Measurements from ENCODE around the gene NLRP11. TPM values are rescaled to one million over a fixed set of nuclear protein-coding genes. Genes with fewer than 3 reads are reported as not detected.

Gene NLRP11
- total RNA-seq, 2 donors from 2014 or later: not detected

DNA sequence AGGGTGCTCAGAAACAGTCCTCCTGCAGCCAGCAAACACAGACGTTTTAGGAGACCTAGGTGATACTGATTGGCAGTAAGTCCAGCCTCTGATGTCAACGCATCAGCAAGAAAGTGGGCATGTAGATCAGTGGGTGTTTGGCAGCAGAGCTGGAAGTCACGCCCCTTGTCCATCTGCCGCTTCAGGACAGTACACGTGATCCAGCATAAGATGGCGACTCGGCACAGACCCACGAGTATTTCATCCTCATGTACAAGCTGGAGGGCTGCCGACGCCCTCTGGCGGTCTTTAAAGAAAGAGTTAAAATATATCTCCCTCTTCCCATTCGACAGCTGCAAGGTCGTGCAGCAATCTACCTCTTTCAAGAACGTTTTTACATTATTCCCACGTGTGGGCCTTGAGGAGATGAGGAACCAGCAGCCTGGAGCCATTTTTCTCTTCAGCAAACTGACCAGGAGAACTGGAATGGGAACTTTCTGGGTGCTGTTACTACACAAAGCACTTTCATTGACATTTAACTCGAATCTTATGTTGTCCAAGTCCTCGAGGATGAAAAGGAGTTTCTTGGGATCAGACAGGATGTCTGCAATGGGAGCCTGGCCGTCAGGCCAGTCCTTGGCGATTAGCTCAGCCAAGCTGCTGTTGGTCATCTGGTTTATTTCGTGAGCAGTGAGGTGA, 22.3 kb downstream of the NLRP11 start:
- no peaks in the 10 kb centered on the region for H3K9me3 ChIP-seq
- DNase-seq: peak; percentile 79 to 89 (median 84)
- no peak for TF ChIP-seq POLR2A (IDR thresholded peaks at IDR 0.05)
- TF ChIP-seq, protein P1, sequence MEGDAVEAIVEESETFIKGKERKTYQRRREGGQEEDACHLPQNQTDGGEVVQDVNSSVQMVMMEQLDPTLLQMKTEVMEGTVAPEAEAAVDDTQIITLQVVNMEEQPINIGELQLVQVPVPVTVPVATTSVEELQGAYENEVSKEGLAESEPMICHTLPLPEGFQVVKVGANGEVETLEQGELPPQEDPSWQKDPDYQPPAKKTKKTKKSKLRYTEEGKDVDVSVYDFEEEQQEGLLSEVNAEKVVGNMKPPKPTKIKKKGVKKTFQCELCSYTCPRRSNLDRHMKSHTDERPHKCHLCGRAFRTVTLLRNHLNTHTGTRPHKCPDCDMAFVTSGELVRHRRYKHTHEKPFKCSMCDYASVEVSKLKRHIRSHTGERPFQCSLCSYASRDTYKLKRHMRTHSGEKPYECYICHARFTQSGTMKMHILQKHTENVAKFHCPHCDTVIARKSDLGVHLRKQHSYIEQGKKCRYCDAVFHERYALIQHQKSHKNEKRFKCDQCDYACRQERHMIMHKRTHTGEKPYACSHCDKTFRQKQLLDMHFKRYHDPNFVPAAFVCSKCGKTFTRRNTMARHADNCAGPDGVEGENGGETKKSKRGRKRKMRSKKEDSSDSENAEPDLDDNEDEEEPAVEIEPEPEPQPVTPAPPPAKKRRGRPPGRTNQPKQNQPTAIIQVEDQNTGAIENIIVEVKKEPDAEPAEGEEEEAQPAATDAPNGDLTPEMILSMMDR (IDR thresholded peaks at IDR 0.05): peak; percentile 21 to 81 (median 71)
- peaks cover 9% of the 10 kb centered on the region for H3K4me1 ChIP-seq
- no peak overlapping the region for H3K27ac ChIP-seq
- no peak overlapping the region for H3K4me3 ChIP-seq
- ATAC-seq: peak; percentile 90
- H3K27me3 ChIP-seq: no peaks in the 10 kb centered on the region
- H3K36me3 ChIP-seq (replicated peaks in 1 of 2; ENCODE audit: insufficient read depth in 1 of 2, low read depth in 2 of 2): no peaks in the 10 kb centered on the region
- intact Hi-C loops (cut with DNase I): loop anchor here (10.0 kb wide), 1 partner anchor 105 kb away; no protein-coding TSS in a partner anchor
- 19 to 22% methylated on average over 20 of the region's 20 CpGs for WGBS, 2 donors

DNA sequence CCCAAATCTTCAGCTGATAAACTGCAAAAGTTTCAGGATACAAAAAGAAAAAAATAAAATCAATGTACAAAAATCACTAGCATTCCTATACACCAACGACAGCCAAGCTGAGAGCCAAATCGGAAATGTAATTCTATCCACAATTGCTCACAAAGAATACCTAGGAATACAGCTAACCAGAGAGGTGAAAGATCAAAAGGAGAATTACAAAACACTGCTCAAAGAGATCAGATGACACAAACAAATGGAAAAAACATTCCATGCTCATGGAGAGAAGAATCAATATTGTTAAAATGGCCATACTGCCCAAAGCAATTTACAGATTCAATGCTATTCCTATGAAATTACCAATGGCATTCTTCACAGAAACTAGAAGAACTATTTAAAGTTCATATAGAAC, 29.5 kb downstream of the NLRP11 start:
- Histone ChIP-seq H3K27me3 (no peaks in the 10 kb centered on the region), H3K4me3 (no peak overlapping the region), H3K9me3 (no peaks in the 10 kb centered on the region), H3K4me1 (no peaks in the 10 kb centered on the region), H3K27ac (no peak overlapping the region), H3K36me3 (replicated peaks in 1 of 2; ENCODE audit: insufficient read depth in 1 of 2, low read depth in 2 of 2) (no peaks in the 10 kb centered on the region)
- intact Hi-C loops (cut with DNase I): no loop called here
- TF ChIP-seq POLR2A (IDR thresholded peaks at IDR 0.05): no peak
- TF ChIP-seq, protein P1 (IDR thresholded peaks at IDR 0.05): no peak
- DNase-seq: no peak
- ATAC-seq: no peak
- WGBS, 2 donors: 58 to 67% methylated on average over 2 of the region's 2 CpGs

DNA sequence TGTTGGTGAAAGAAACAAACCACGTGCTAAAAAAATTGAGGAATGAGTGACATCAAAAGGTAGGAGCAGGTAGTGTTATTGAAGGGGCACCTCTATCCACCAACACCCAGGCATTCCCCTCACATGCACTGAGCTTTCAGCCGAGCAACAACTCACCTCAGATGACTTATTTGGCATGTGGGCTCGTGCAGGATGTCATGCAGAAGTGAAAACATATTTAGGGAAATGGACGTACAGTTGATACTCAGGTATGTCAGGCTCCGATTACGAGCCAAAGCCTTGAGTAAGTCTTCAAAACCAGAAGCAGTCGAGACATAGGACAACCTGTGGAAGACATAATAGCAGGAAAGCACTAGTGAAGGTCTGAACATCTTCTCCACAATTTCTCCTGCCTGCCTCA, 30.4 kb downstream of the NLRP11 start:
- no peaks in the 10 kb centered on the region for H3K36me3 ChIP-seq (replicated peaks in 1 of 2; ENCODE audit: insufficient read depth in 1 of 2, low read depth in 2 of 2)
- H3K27me3 ChIP-seq: no peaks in the 10 kb centered on the region
- WGBS, 2 donors: 53 to 60% methylated on average over 7 of the region's 7 CpGs
- H3K9me3 ChIP-seq: no peaks in the 10 kb centered on the region
- intact Hi-C loops (cut with DNase I): no loop called here
- no peak overlapping the region for H3K4me3 ChIP-seq
- DNase-seq: no peak
- H3K27ac ChIP-seq: no peak overlapping the region
- no peak for ATAC-seq
- TF ChIP-seq, protein P1 (IDR thresholded peaks at IDR 0.05): no peak
- TF ChIP-seq POLR2A (IDR thresholded peaks at IDR 0.05): no peak
- H3K4me1 ChIP-seq: no peaks in the 10 kb centered on the region

DNA sequence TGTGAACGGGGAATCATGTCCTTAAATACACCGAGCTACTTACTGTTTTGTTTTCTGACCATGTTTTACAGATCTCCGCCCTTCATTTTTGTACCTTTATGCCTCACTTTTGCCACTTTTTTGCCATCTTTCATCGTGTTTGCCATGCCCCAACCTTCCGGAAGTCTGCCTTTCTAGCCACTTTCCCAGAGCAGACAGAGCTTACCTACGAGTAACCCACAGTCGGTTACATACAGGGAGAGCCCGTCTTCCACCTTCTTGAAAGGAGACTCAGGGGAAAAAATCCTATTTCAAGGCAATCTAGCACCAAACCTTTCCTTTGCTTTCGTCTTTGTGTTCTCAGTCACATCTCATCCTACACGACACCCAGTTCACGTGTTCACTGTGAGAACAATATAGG, 36.8 kb downstream of the NLRP11 start:
- Histone ChIP-seq H3K4me1 (no peaks in the 10 kb centered on the region), H3K4me3 (no peak overlapping the region), H3K36me3 (replicated peaks in 1 of 2; ENCODE audit: insufficient read depth in 1 of 2, low read depth in 2 of 2) (no peaks in the 10 kb centered on the region), H3K27me3 (no peaks in the 10 kb centered on the region), H3K9me3 (no peaks in the 10 kb centered on the region), H3K27ac (no peak overlapping the region)
- no peak for ATAC-seq
- 85 to 88% methylated on average over 11 of the region's 11 CpGs for WGBS, 2 donors
- intact Hi-C loops (cut with DNase I): no loop called here
- no peak for TF ChIP-seq POLR2A (IDR thresholded peaks at IDR 0.05)
- TF ChIP-seq, protein P1 (IDR thresholded peaks at IDR 0.05): no peak
- DNase-seq: no peak

DNA sequence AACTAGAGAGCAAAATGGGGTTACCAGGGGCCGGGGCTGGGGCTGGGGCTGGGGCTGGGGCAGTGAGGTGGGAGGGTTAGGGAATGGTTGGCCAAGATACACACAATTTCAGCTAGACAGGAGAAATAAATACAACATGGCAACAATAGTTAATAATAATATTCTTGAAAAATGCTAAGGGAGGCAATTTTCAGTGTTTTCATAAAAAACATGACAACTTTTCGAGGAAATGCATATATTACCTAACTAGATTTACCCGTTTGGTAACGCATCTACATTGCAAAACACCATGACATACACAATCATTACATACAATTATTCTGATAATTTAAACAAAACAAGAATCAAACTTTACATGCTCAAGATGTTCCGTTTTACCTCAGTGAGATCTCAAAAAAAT, 50.7 kb downstream of the NLRP11 start:
- TF ChIP-seq, protein P1 (IDR thresholded peaks at IDR 0.05): no peak
- no peak for TF ChIP-seq POLR2A (IDR thresholded peaks at IDR 0.05)
- DNase-seq (no peak), ATAC-seq (no peak)
- Histone ChIP-seq H3K4me3 (no peak overlapping the region), H3K27ac (no peak overlapping the region), H3K36me3 (replicated peaks in 1 of 2; ENCODE audit: insufficient read depth in 1 of 2, low read depth in 2 of 2) (no peaks in the 10 kb centered on the region), H3K27me3 (no peaks in the 10 kb centered on the region), H3K4me1 (no peaks in the 10 kb centered on the region), H3K9me3 (no peaks in the 10 kb centered on the region)
- WGBS, 2 donors: 66 to 68% methylated on average over 5 of the region's 5 CpGs
- intact Hi-C loops (cut with DNase I): no loop called here
